Loucy (cell line): Measurements from ENCODE around the gene ZFAND2B.

Experiments used
- H2AFZ ChIP-seq: fragments of 200-600 bp; sonication (generic); 2 replicates; pipeline ENCODE4 v1.6.0; 2016; ENCODE audit warnings: antibody characterized with exemption, mild to moderate bottlenecking, low read length, moderate library complexity
- H3F3A ChIP-seq: fragments of 200-600 bp; 2 replicates; pipeline ENCODE4 v1.6.0; 2016; ENCODE audit warnings: antibody characterized with exemption, low read depth, mild to moderate bottlenecking
- H3K27me3 ChIP-seq: fragments of 200-600 bp; sonication (generic); 2 replicates; pipeline ENCODE4 v1.6.1; 2014; ENCODE audit warnings: low read length, mild to moderate bottlenecking; ENCODE audit not compliant: insufficient read depth, poor library complexity, severe bottlenecking
- H3K36me3 ChIP-seq: fragments of 200-600 bp; sonication (generic); 2 replicates; pipeline ENCODE4 v1.6.1; 2016; ENCODE audit warnings: low read length; ENCODE audit not compliant: insufficient read depth
- H3K4me1 ChIP-seq: fragments of 200-600 bp; sonication (generic); 2 replicates; pipeline ENCODE4 v1.5.1; 2014; ENCODE audit warnings: low read length, mild to moderate bottlenecking; ENCODE audit not compliant: insufficient read depth, poor library complexity, severe bottlenecking
- H3K4me2 ChIP-seq: fragments of 200-600 bp; sonication (generic); 2 replicates; pipeline ENCODE4 v1.6.0; 2014; ENCODE audit warnings: antibody characterized with exemption, low read length, low read depth, mild to moderate bottlenecking; ENCODE audit not compliant: poor library complexity, severe bottlenecking
- H3K4me3 ChIP-seq: fragments of 200-600 bp; sonication (generic); 2 replicates; pipeline ENCODE4 v1.5.1; 2014; ENCODE audit warnings: low read length, mild to moderate bottlenecking, mixed read lengths; ENCODE audit not compliant: poor library complexity, severe bottlenecking
- H3K79me2 ChIP-seq: fragments of 200-600 bp; sonication (generic); 2 replicates; pipeline ENCODE4 v1.6.1; 2014; ENCODE audit warnings: low read length; ENCODE audit not compliant: insufficient read depth
- H3K9ac ChIP-seq: fragments of 200-600 bp; sonication (generic); 2 replicates; pipeline ENCODE4 v1.6.0; 2014; ENCODE audit warnings: mild to moderate bottlenecking, low read depth, low read length, moderate library complexity; ENCODE audit not compliant: poor library complexity, severe bottlenecking
- H3K9me2 ChIP-seq: fragments of 200-600 bp; sonication (generic); replicated peaks from 2 replicates; pipeline ENCODE4 v1.6.1; 2016; ENCODE audit warnings: low read depth, low read length, mixed read lengths
- H3K9me3 ChIP-seq: fragments of 200-600 bp; sonication (generic); 2 replicates; pipeline ENCODE4 v1.6.1; 2014; ENCODE audit warnings: mild to moderate bottlenecking, antibody characterized with exemption, low read length, low read depth; ENCODE audit not compliant: insufficient read depth
- H4K20me1 ChIP-seq: fragments of 200-600 bp; sonication (generic); 2 replicates; pipeline ENCODE4 v1.6.0; 2014; ENCODE audit warnings: antibody characterized with exemption, low read length, mild to moderate bottlenecking; ENCODE audit not compliant: insufficient read depth, poor library complexity, severe bottlenecking
- EZH2phosphoT487 ChIP-seq: fragments of 200-600 bp; IDR thresholded peaks from 2 replicates; pipeline ENCODE4 v1.6.1; 2018; ENCODE audit warnings: antibody characterized with exemption, mild to moderate bottlenecking, moderate library complexity, borderline replicate concordance
- TF ChIP-seq, protein P1 (sequence below): fragments of 200-600 bp; sonication (generic); conservative IDR thresholded peaks from 2 replicates; pipeline ENCODE4 v1.5.1; 2014; ENCODE audit warnings: mild to moderate bottlenecking, antibody characterized with exemption, low read length

Gene ZFAND2B

DNA sequence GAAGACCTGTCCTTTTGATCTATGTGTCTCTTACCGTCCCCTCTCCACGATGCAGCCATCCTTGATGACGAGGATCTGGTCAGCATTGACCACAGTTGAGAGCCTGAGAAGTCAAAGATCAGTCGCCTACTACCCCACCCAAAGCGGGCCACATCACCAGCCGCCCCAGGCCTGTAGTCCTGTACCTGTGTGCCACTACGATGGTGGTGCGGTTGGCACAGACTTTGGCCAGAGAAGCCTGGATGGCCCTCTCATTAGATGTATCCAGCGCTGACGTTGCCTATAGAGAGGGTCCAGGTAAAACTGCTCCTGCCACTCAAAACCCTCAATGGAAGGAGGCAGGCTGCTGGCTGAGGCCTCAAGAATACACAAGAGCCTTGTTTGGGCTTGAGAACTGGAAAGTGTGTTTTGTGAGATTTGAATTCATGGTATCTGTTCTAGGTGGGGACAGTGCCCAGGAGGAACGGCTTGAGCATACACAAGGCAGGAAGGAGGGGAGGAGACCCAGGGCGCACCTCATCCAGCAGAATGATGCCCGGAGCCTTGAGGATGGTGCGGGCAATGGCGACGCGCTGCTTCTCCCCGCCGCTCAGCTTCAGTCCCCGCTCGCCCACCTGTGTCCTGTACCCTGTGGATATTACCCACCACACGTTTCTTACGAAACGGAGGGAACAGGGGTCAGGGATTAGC lies 3.8 kb downstream of the ZFAND2B start:
- no peaks in the 10 kb centered on the region for H3K27me3 ChIP-seq
- peaks cover 18% of the 10 kb centered on the region for H3K4me1 ChIP-seq
- peaks cover 9% of the 10 kb centered on the region; the same call in 1 of the 2 replicates for H3K79me2 ChIP-seq
- H3K4me3 ChIP-seq = no peak overlapping the region
- H3K36me3 ChIP-seq = no peaks in the 10 kb centered on the region
- 0 out of 2 replicates have a peak, but pooled peaks cover 5% of the 10 kb centered on the region for H3F3A ChIP-seq
- no peaks in the 10 kb centered on the region for H3K9me2 ChIP-seq
- H2AFZ ChIP-seq = no peak overlapping the region
- H3K9ac ChIP-seq = no peak overlapping the region
- no peaks in the 10 kb centered on the region for H3K9me3 ChIP-seq
- peaks cover 4% of the 10 kb centered on the region for H4K20me1 ChIP-seq
- no peak overlapping the region for H3K4me2 ChIP-seq
- TF ChIP-seq EZH2phosphoT487 = no peak
- TF ChIP-seq, protein P1, sequence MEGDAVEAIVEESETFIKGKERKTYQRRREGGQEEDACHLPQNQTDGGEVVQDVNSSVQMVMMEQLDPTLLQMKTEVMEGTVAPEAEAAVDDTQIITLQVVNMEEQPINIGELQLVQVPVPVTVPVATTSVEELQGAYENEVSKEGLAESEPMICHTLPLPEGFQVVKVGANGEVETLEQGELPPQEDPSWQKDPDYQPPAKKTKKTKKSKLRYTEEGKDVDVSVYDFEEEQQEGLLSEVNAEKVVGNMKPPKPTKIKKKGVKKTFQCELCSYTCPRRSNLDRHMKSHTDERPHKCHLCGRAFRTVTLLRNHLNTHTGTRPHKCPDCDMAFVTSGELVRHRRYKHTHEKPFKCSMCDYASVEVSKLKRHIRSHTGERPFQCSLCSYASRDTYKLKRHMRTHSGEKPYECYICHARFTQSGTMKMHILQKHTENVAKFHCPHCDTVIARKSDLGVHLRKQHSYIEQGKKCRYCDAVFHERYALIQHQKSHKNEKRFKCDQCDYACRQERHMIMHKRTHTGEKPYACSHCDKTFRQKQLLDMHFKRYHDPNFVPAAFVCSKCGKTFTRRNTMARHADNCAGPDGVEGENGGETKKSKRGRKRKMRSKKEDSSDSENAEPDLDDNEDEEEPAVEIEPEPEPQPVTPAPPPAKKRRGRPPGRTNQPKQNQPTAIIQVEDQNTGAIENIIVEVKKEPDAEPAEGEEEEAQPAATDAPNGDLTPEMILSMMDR = no peak

DNA sequence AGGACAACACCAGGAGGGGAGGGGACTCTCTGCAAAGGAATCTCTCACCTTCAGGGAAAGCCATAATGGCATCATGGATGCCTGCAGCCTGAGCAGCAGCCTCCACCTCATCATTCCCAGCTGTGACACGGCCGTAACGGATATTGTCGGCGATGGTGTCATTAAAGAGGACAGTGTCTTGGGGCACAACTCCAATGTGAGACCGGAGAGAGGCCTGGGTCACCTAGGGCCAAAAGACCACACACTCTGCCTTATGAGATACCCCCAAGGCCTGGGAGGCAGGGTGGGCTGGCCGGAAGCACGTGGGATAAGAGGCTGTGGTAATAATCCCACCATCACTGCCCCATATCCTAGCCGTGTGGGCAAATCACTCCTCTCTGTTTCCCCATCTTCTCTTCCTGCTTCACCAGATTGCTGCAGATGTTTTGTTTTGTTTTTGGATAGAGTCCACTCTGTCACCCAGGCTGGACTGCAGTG lies 4.3 kb downstream of the ZFAND2B start:
- H3F3A ChIP-seq = 0 out of 2 replicates have a peak, but pooled peaks cover 5% of the 10 kb centered on the region
- no peak overlapping the region for H3K4me2 ChIP-seq
- H3K9me2 ChIP-seq = no peaks in the 10 kb centered on the region
- H3K9me3 ChIP-seq = no peaks in the 10 kb centered on the region
- TF ChIP-seq EZH2phosphoT487 = no peak
- TF ChIP-seq, protein P1 = no peak
- no peaks in the 10 kb centered on the region for H3K36me3 ChIP-seq
- peaks cover 9% of the 10 kb centered on the region; the same call in 1 of the 2 replicates for H3K79me2 ChIP-seq
- H2AFZ ChIP-seq = no peak overlapping the region
- H4K20me1 ChIP-seq = peaks cover 4% of the 10 kb centered on the region
- no peak overlapping the region for H3K9ac ChIP-seq
- no peaks in the 10 kb centered on the region for H3K27me3 ChIP-seq
- peaks cover 16% of the 10 kb centered on the region for H3K4me1 ChIP-seq
- no peak overlapping the region for H3K4me3 ChIP-seq

DNA sequence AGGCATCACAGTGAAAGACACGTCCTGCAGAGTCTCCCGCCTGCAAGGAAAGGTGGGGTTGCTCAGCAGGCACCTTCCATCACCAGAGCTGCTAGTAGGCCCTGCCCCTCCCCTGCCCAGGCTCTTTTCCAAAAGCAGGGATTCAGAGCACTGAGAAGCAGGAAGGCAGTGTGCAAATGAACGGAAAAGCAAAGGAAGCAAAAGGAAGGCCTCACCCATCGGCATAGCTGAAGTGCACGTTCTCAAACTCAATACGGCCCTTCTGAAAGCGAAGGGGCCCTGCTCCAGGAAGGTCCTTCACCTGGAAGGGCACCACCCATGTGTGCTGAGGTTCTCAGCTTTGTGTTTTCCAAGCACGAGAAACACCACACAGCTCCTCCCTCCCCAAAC lies 6.4 kb downstream of the ZFAND2B start:
- Histone ChIP-seq H3F3A (no peaks in the 10 kb centered on the region), H3K9me3 (no peaks in the 10 kb centered on the region), H3K9me2 (no peaks in the 10 kb centered on the region), H3K4me1 (peaks cover 9% of the 10 kb centered on the region), H3K4me2 (no peak overlapping the region), H3K9ac (no peak overlapping the region), H3K27me3 (no peaks in the 10 kb centered on the region), H4K20me1 (no peaks in the 10 kb centered on the region), H3K4me3 (no peak overlapping the region), H3K36me3 (no peaks in the 10 kb centered on the region), H2AFZ (no peak overlapping the region), H3K79me2 (no peaks in the 10 kb centered on the region)
- TF ChIP-seq EZH2phosphoT487 = no peak
- TF ChIP-seq, protein P1 = no peak
